CD4-positive, alpha-beta T cell (primary cell): ENCODE measurements around the gene OR8B4. TPM values are rescaled to one million over a fixed set of nuclear protein-coding genes. Genes with fewer than 3 reads are reported as not detected.
"Not testable (repeated sequence)": the region's sequence is repeated elsewhere in the genome, so short reads cannot be mapped to it uniquely, and the experiment has no call there.

Source experiments
- ATAC-seq: fragments of 200-7000 bp; cut with Tn5 transposase; one replicate; pipeline ENCODE4 v1.10.0; 2022; ENCODE audit warnings: mild to moderate bottlenecking; ENCODE audit not compliant: poor library complexity
- CTCF ChIA-PET: fragments of 350-600 bp; sonication (Branson Sonifier 250); formaldehyde crosslinking; loops from one replicate; lab custom pipeline; 2021; ENCODE audit warnings: antibody characterized with exemption, inconsistent platforms; lab: Charles Lee
- POLR2A ChIA-PET: fragments of 350-600 bp; sonication (Branson Sonifier 250); formaldehyde crosslinking; loops from one replicate; lab custom pipeline; 2021; ENCODE audit warnings: antibody characterized with exemption, inconsistent platforms; lab: Charles Lee
- DNase-seq, 14 experiments: peaks; one replicate each; pipeline ENCODE4 v3.0.0-alpha.2; 2013 to 2020; ENCODE audit warnings: mixed read lengths in 2 of 14
- H3K27ac ChIP-seq, 2 donors: one replicate each; pipeline versions ENCODE4 v1.5.1 to v1.7.0; 2013; ENCODE audit warnings: low read length in 2 of 2, low read depth in 1 of 2, mild to moderate bottlenecking in 1 of 2
- H3K27me3 ChIP-seq, 2 experiments: 1 replicate in 1 of 2; 2 replicates in 1 of 2; pipeline versions ENCODE4 v1.6.1 to v1.7.0; 2013; ENCODE audit warnings: low read length in 2 of 2, control low read depth in 1 of 2, mild to moderate bottlenecking in 1 of 2, moderate library complexity in 1 of 2; ENCODE audit not compliant: insufficient read depth in 2 of 2, control insufficient read depth in 1 of 2
- H3K36me3 ChIP-seq: one replicate; pipeline ENCODE4 v1.6.1; 2013; ENCODE audit warnings: low read length, control low read depth; ENCODE audit not compliant: insufficient read depth
- H3K4me1 ChIP-seq: one replicate; pipeline ENCODE4 v1.6.1; 2013; ENCODE audit warnings: low read length, control low read depth; ENCODE audit not compliant: insufficient read depth
- H3K4me3 ChIP-seq: one replicate; pipeline ENCODE4 v1.5.1; 2013; ENCODE audit warnings: mild to moderate bottlenecking, low read length, moderate library complexity
- H3K9me3 ChIP-seq, 2 experiments: 1 replicate in 1 of 2; 2 replicates in 1 of 2; pipeline versions ENCODE4 v1.6.1 to v1.7.0; 2013; ENCODE audit warnings: low read length in 2 of 2, mild to moderate bottlenecking in 2 of 2, control low read depth in 1 of 2, moderate library complexity in 1 of 2; ENCODE audit not compliant: control insufficient read depth in 1 of 2, insufficient read depth in 1 of 2
- H3K27ac Mint-ChIP-seq: one replicate; pipeline ENCODE4 v1.8.0; 2020; ENCODE audit warnings: mixed read lengths
- H3K27me3 Mint-ChIP-seq: one replicate; pipeline ENCODE4 v1.8.0; 2021; ENCODE audit warnings: mixed read lengths
- H3K36me3 Mint-ChIP-seq: one replicate; pipeline ENCODE4 v1.8.0; 2021; ENCODE audit warnings: low read depth, mixed read lengths
- H3K4me1 Mint-ChIP-seq: one replicate; pipeline ENCODE4 v1.8.0; 2021; ENCODE audit warnings: low read depth, mixed read lengths
- H3K4me3 Mint-ChIP-seq: one replicate; pipeline ENCODE4 v1.8.0; 2020; ENCODE audit warnings: mild to moderate bottlenecking, mixed read lengths
- H3K9me3 Mint-ChIP-seq: one replicate; pipeline ENCODE4 v1.8.0; 2020; ENCODE audit warnings: mixed read lengths
- CTCF ChIP-seq: fragments of 200-600 bp; IDR thresholded peaks from one replicate; pipeline ENCODE4 v1.8.0; 2022; ENCODE audit warnings: antibody characterized with exemption, mild to moderate bottlenecking
- intact Hi-C, 2 experiments: fragments of 100-400 bp; cut with DNase I in 1 of 2; cut with micrococcal nuclease in 1 of 2; formaldehyde crosslinking; loops; one replicate each; pipeline versions ENCODE4 v1.15.1 to v1.9.0; 2023 to 2025; cut with DNase I, micrococcal nuclease
- total RNA-seq, 174 experiments: library from RNA in 2 of 174; stranded (reverse) in 2 of 174; gene quantifications; one replicate each; pipeline ENCODE4 v1.2.3 and lab custom pipeline; 2021 to 2026

Gene OR8B4
- total RNA-seq, 2 experiments from 2014 or later, result not detected

- H3K27ac Mint-ChIP-seq, result no peak overlapping the region
- H3K27me3 ChIP-seq, result no peaks in the 10 kb centered on the region
- TF ChIP-seq CTCF, result no peak
- no peaks in the 10 kb centered on the region for H3K36me3 Mint-ChIP-seq
- no peaks in the 10 kb centered on the region for H3K36me3 ChIP-seq
- no peak overlapping the region for H3K27ac ChIP-seq
- H3K27me3 Mint-ChIP-seq, result peaks cover 8% of the 10 kb centered on the region
- H3K4me1 Mint-ChIP-seq, result no peaks in the 10 kb centered on the region
- DNase-seq (no peak), ATAC-seq (no peak)
- H3K4me1 ChIP-seq, result no peaks in the 10 kb centered on the region
- peaks cover 0 to 3% of the 10 kb centered on the region in 2 experiments for H3K9me3 ChIP-seq
- H3K4me3 ChIP-seq, result no peak overlapping the region
- POLR2A ChIA-PET, result no interaction called here
- no peak overlapping the region for H3K4me3 Mint-ChIP-seq
- CTCF ChIA-PET, result no interaction called here
- H3K9me3 Mint-ChIP-seq, result no peaks in the 10 kb centered on the region
- intact Hi-C loops, result no loop called here
These were observed 39.3 kb upstream of the OR8B4 start for GRCh38 chr11:124463990-124464389.

DNA sequence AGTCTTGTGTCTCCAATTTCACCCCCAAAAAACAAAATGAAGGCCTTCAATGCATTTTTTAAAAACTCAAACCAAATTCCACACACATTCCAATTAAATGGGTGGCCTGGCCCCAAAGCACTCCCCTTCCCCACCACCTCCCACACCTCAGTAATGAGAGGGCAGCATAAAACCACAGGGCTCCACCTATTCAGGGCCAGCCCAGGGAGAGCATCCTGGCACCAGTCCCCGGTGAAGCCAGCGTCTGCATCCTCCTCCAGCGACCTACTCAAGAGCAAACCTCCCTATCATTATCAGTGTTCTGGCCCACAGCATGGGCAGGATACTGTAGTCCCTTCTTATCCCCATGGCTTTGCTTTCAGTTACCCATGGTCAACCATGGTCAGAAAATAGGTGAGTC, 38.7 kb upstream of the OR8B4 start:
- no peaks in the 10 kb centered on the region for H3K4me1 ChIP-seq
- CTCF ChIA-PET, result no interaction called here
- DNase-seq, result no peak
- ATAC-seq, result no peak
- H3K27me3 Mint-ChIP-seq, result peaks cover 8% of the 10 kb centered on the region
- no peaks in the 10 kb centered on the region for H3K9me3 Mint-ChIP-seq
- no peaks in the 10 kb centered on the region for H3K36me3 ChIP-seq
- no peaks in the 10 kb centered on the region for H3K36me3 Mint-ChIP-seq
- intact Hi-C loops, result no loop called here
- no peak overlapping the region for H3K4me3 ChIP-seq
- H3K27ac Mint-ChIP-seq, result no peak overlapping the region
- H3K4me3 Mint-ChIP-seq, result no peak overlapping the region
- no peaks in the 10 kb centered on the region for H3K27me3 ChIP-seq
- POLR2A ChIA-PET, result no interaction called here
- peaks cover 0 to 3% of the 10 kb centered on the region in 2 experiments for H3K9me3 ChIP-seq
- no peak overlapping the region for H3K27ac ChIP-seq
- no peaks in the 10 kb centered on the region for H3K4me1 Mint-ChIP-seq
- TF ChIP-seq CTCF, result no peak

DNA sequence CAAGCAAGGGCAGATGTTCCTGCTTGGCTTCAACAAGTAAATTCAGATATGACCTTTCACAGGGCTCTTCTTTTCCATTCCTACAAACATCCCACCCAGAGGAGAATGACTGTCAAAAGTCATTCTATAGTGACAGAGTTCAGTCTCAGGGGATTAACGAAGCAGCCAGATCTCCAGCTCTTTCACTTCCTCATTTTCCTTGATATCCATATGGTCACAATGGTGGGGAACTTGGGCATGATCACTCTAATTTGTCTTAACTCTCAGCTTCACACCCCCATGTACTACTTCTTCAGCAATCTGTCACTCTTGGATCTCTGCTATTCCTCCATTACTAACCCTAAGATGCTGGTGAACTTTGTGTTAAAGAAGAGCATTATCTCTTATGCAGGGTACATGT, 35.8 kb upstream of the OR8B4 start:
- Histone ChIP-seq H3K9me3 (peaks cover 0 to 3% of the 10 kb centered on the region in 2 experiments), H3K27ac (no peak overlapping the region), H3K36me3 (no peaks in the 10 kb centered on the region), H3K4me3 (no peak overlapping the region), H3K27me3 (no peaks in the 10 kb centered on the region), H3K4me1 (no peaks in the 10 kb centered on the region)
- ATAC-seq, result no peak
- ChIA-PET POLR2A (no interaction called here), CTCF (no interaction called here)
- no peaks in the 10 kb centered on the region for H3K4me1 Mint-ChIP-seq
- no peak for DNase-seq
- no peak overlapping the region for H3K27ac Mint-ChIP-seq
- no peaks in the 10 kb centered on the region for H3K9me3 Mint-ChIP-seq
- H3K4me3 Mint-ChIP-seq, result no peak overlapping the region
- H3K27me3 Mint-ChIP-seq, result peaks cover 8% of the 10 kb centered on the region
- no peaks in the 10 kb centered on the region for H3K36me3 Mint-ChIP-seq
- intact Hi-C loops, result no loop called here
- no peak for TF ChIP-seq CTCF

- POLR2A ChIA-PET, H3K4me3 Mint-ChIP-seq, H3K27me3 ChIP-seq, H3K36me3 Mint-ChIP-seq, H3K4me1 Mint-ChIP-seq, H3K4me3 ChIP-seq, H3K27ac Mint-ChIP-seq, ATAC-seq, H3K4me1 ChIP-seq, H3K36me3 ChIP-seq, H3K9me3 ChIP-seq, H3K27me3 Mint-ChIP-seq, H3K27ac ChIP-seq, intact Hi-C loops, H3K9me3 Mint-ChIP-seq, CTCF ChIA-PET, DNase-seq: not testable (repeated sequence)
These were observed 34.7 kb upstream of the OR8B4 start for GRCh38 chr11:124459379-124459778.
